Lower lobe of right lung (tissue), 2 donors: Measurements from ENCODE around the gene CTXN3. TPM values are rescaled to one million over a fixed set of nuclear protein-coding genes. Genes with fewer than 3 reads are reported as not detected.

Experiments
- ATAC-seq, 2 donors: fragments of 200-7000 bp; cut with Tn5 transposase; one replicate each; pipeline ENCODE4 v1.9.1; 2020 to 2022; ENCODE audit warnings: mild to moderate bottlenecking in 2 of 2, moderate library complexity in 2 of 2
- DNase-seq: peaks from one replicate; pipeline ENCODE4 v3.0.0-alpha.2; 2020
- H3K27ac ChIP-seq: fragments of 200-600 bp; one replicate; pipeline ENCODE4 v1.8.0; 2022
- H3K27me3 ChIP-seq: fragments of 200-600 bp; one replicate; pipeline ENCODE4 v1.8.0; 2022; ENCODE audit warnings: low read depth
- H3K36me3 ChIP-seq: fragments of 200-600 bp; one replicate; pipeline ENCODE4 v1.8.0; 2022; ENCODE audit warnings: mild to moderate bottlenecking
- H3K4me1 ChIP-seq: fragments of 200-600 bp; one replicate; pipeline ENCODE4 v1.8.0; 2022
- H3K4me3 ChIP-seq: fragments of 200-600 bp; one replicate; pipeline ENCODE4 v1.8.0; 2022; ENCODE audit warnings: mild to moderate bottlenecking
- H3K9me3 ChIP-seq: fragments of 200-600 bp; one replicate; pipeline ENCODE4 v1.8.0; 2022
- intact Hi-C: fragments of 100-400 bp; cut with DNase I; formaldehyde crosslinking; loops from one replicate; pipeline ENCODE4 v1.11.0; 2022
- total RNA-seq: library from RNA; stranded (reverse); fragmentation: NEBNext Ultra II Directional; extraction: Animal tissue kit (Norgen Biotek cat#: 25700); gene quantifications from one replicate; pipeline ENCODE4 v1.2.1, GENCODE V29; 2021
- TF ChIP-seq, protein P1 (sequence below): fragments of 200-600 bp; IDR thresholded peaks from one replicate; pipeline ENCODE4 v1.8.0; 2022; ENCODE audit warnings: antibody characterized with exemption, mild to moderate bottlenecking
- donor health status: DM: no; HTN: yes; CAD: no; lungs with severe emphysema.

The CTXN3 gene
- total RNA-seq, 1 donor from 2014 or later: not detected

DNA sequence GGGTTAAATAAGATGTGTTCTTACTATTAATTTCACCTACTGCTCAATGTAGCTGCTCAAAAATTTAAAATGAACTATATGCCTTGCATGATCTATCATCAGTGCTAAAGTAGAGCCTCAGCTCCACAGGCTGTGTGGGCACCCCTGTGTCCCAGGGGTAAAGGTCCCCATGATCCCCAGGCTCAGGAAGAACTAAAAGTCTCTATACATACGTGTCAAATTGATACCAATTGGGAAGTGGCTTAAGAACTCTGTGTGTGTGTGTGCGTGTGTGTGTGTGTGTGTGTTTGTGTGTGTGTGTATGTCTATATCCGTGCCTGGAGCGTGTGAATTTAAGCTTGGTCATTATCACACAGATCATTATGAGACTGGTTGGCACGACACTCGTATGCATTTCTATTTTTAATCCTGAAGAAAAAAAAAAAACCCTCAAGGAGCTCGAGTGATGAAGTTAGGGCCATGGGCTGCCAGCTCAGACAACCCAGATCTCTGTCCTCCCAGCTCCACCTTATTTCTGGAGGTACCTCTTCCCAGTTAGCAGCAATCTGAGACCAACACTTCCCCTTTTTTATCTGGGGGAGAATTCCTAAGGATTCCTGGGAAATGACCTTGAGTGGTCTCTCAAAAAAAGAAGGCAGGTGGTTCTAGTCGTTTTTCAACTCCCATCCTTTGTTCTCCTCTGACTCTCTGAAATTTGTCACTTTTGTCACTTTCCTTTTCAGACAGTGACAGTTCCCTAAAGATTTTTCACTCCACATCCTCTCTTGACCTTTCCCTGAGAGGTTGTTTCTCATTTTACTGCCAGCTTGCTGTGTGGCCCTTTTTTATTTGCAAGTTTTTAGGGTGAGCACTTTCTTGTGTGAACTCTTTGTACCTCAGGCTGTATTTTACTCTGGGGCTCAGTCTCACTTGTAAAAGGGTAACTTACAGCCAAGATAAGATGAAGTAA, 45.7 kb upstream of the CTXN3 start:
- Histone ChIP-seq H3K27ac (no peak overlapping the region), H3K9me3 (no peaks in the 10 kb centered on the region), H3K36me3 (no peaks in the 10 kb centered on the region), H3K27me3 (no peaks in the 10 kb centered on the region), H3K4me3 (no peak overlapping the region), H3K4me1 (no peaks in the 10 kb centered on the region)
- TF ChIP-seq, protein P1, sequence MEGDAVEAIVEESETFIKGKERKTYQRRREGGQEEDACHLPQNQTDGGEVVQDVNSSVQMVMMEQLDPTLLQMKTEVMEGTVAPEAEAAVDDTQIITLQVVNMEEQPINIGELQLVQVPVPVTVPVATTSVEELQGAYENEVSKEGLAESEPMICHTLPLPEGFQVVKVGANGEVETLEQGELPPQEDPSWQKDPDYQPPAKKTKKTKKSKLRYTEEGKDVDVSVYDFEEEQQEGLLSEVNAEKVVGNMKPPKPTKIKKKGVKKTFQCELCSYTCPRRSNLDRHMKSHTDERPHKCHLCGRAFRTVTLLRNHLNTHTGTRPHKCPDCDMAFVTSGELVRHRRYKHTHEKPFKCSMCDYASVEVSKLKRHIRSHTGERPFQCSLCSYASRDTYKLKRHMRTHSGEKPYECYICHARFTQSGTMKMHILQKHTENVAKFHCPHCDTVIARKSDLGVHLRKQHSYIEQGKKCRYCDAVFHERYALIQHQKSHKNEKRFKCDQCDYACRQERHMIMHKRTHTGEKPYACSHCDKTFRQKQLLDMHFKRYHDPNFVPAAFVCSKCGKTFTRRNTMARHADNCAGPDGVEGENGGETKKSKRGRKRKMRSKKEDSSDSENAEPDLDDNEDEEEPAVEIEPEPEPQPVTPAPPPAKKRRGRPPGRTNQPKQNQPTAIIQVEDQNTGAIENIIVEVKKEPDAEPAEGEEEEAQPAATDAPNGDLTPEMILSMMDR: no peak
- intact Hi-C loops: no loop called here
- no peak for DNase-seq
- peak in 1 of 2 donors; percentile 16 for ATAC-seq

DNA sequence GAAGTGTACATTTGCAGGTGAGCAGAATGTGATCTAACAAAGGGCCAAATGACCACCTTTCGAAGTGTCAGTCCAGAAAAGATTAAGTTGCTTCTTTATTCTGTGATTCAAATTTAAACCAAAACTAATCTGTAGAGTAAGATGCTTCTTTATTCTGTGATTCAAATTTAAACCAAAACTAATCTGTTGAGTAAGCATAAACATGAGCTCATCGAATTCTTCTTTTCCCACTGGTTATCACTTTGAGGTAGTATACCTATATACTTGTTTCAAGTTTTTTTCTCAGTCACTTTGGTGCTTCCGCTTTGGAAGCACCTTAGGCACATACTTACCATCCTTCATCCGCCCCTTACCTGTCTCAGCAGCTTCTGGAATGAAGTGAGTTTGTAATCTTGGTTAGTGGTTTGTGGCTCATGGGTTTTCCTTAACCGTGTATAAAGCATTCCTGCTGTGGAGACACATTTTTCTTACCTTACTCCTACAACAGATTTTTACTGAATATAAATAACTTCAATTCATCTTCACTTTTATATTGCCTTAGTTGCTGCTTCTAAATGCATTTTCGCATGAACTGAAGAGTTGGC, 40.7 kb upstream of the CTXN3 start:
- H3K27ac ChIP-seq: no peak overlapping the region
- TF ChIP-seq, protein P1: no peak
- H3K4me3 ChIP-seq: no peak overlapping the region
- no peaks in the 10 kb centered on the region for H3K36me3 ChIP-seq
- ATAC-seq: no peak
- H3K9me3 ChIP-seq: no peaks in the 10 kb centered on the region
- H3K27me3 ChIP-seq: no peaks in the 10 kb centered on the region
- intact Hi-C loops: no loop called here
- DNase-seq: no peak
- no peaks in the 10 kb centered on the region for H3K4me1 ChIP-seq

DNA sequence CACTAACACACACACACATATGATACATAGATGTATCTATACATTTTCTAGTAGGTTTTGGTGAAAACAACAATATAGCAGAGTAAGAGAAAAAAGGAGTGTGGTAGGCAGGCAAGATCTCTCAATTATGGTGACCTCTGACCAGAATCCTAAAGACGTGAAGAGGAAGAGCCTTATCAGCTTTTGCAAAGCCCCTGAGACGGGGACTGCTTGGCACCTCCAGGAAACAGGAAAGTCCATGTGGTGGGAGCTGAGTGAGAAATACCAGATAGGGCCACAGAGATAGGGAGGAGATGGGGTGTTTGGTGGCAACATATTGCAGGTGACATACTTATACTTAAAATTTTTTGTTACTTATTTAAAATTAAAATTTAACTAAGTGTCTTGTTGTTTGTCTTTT, 39.9 kb upstream of the CTXN3 start:
- Histone ChIP-seq H3K27me3 (no peaks in the 10 kb centered on the region), H3K36me3 (no peaks in the 10 kb centered on the region), H3K27ac (no peak overlapping the region), H3K4me1 (no peaks in the 10 kb centered on the region), H3K4me3 (no peak overlapping the region), H3K9me3 (no peaks in the 10 kb centered on the region)
- TF ChIP-seq, protein P1: no peak
- ATAC-seq (no peak), DNase-seq (no peak)
- intact Hi-C loops: no loop called here

DNA sequence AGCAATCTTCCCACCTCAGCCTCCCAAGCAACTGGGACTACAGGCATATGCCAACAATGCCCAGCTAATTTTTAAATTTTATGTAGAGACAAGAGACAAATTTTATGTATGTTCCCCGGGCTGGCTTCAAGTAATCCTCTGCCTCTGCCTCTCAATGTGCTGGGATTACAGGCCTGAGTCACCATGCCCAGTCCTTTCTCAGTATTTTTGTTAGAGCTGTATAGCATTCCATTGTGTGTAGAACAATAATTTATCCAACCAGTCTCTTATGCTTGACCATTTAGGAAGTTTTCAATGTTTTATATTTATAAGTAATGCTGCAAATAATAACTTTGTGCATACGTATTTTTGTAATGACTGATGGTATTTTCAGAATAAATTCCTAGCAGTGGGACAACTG, 38.9 kb upstream of the CTXN3 start:
- TF ChIP-seq, protein P1: no peak
- ATAC-seq: no peak
- no peak for DNase-seq
- Histone ChIP-seq H3K4me3 (no peak overlapping the region), H3K4me1 (no peaks in the 10 kb centered on the region), H3K27ac (no peak overlapping the region), H3K36me3 (no peaks in the 10 kb centered on the region), H3K9me3 (no peaks in the 10 kb centered on the region), H3K27me3 (no peaks in the 10 kb centered on the region)
- intact Hi-C loops: no loop called here

- H3K27ac ChIP-seq: no peak overlapping the region
- no peaks in the 10 kb centered on the region for H3K9me3 ChIP-seq
- H3K4me1 ChIP-seq: no peaks in the 10 kb centered on the region
- no peaks in the 10 kb centered on the region for H3K27me3 ChIP-seq
- TF ChIP-seq, protein P1: no peak
- ATAC-seq: no peak
- H3K36me3 ChIP-seq: no peaks in the 10 kb centered on the region
- no peak for DNase-seq
- intact Hi-C loops: no loop called here
- H3K4me3 ChIP-seq: no peak overlapping the region
These were observed 36.3 kb upstream of the CTXN3 start for GRCh38 chr5:127612441-127613141.
